K562 (cell line): ENCODE data around the gene GPX7. TPM values are rescaled to one million over a fixed set of nuclear protein-coding genes. Genes with fewer than 3 reads are reported as not detected.

Experiments
- FOXA1 ChIP-seq: fragments of 450-650 bp; IDR thresholded peaks from 2 replicates; pipeline ENCODE4 v1.6.1; 2016; ENCODE audit warnings: mild to moderate bottlenecking, borderline replicate concordance
- FOXA3 ChIP-seq, 2 experiments: fragments of 450-650 bp in 1 of 2; sonication (generic) in 1 of 2; formaldehyde crosslinking; IDR thresholded peaks in 1 of 2; conservative IDR thresholded peaks in 1 of 2; 2 replicates each; pipeline versions ENCODE4 v1.4.0 to v1.8.0; 2020 to 2022; ENCODE audit warnings: mild to moderate bottlenecking in 2 of 2, missing genetic modification reagents in 1 of 2
- GABPA ChIP-seq: fragments of 200-800 bp; sonication (Bioruptor generic); conservative IDR thresholded peaks from 2 replicates; pipeline ENCODE4 v1.6.1; 2016; ENCODE audit warnings: low read depth, missing genetic modification characterization, missing compliant biosample characterization
- MAZ ChIP-seq, 2 experiments: fragments of 450-650 bp in 1 of 2; sonication (generic) in 1 of 2; formaldehyde crosslinking; IDR thresholded peaks in 1 of 2; conservative IDR thresholded peaks in 1 of 2; 2 replicates each; pipeline versions ENCODE4 v1.4.0 to v1.5.0; 2020; ENCODE audit warnings: mild to moderate bottlenecking in 1 of 2, missing genetic modification reagents in 1 of 2
- REST ChIP-seq, 2 experiments: fragments of 450-650 bp; formaldehyde crosslinking in 1 of 2; IDR thresholded peaks; 2 replicates each; pipeline versions ENCODE4 v1.4.0 to v1.6.1; 2014 to 2020; ENCODE audit warnings: mild to moderate bottlenecking in 2 of 2, borderline replicate concordance in 1 of 2, low read depth in 1 of 2
- RUNX1 ChIP-seq: sonication (generic); IDR thresholded peaks from 2 replicates; pipeline ENCODE4 v1.6.1; 2016; ENCODE audit warnings: antibody characterized with exemption, low read depth
- ZBTB12 ChIP-seq: fragments of 250-450 bp; sonication (Bioruptor Pico); IDR thresholded peaks from 2 replicates; pipeline ENCODE4 v1.4.0; 2020
- polyA plus RNA-seq, 8 experiments: library from polyadenylated mRNA; depleted of rRNA in 4 of 8; stranded (reverse) in 5 of 8; unstranded in 3 of 8; fragments of >200 nt; fragmentation: Nextera tagmentation in 2 of 8; fragmentation: Illumina TruSeq in 1 of 8; extraction: Ambion mirVana in 2 of 8; extraction: Trizol in 1 of 8; gene quantifications; 2 replicates each; pipeline versions ENCODE4 v1.2.1 to v1.2.3, GENCODE V29; 2011 to 2014; ENCODE audit warnings: inconsistent platforms in 1 of 8, missing spikeins in 1 of 8
- total RNA-seq, 7 experiments: library from RNA; depleted of rRNA in 6 of 7; stranded (reverse); fragments of >200 nt in 6 of 7; fragmentation: Illumina TruSeq in 2 of 7; extraction: Trizol in 2 of 7; gene quantifications; 2 replicates each; pipeline versions ENCODE4 v1.2.1 to v1.2.3, GENCODE V29; 2011 to 2021; ENCODE audit warnings: low replicate concordance in 1 of 7
- TF ChIP-seq, protein P1 (sequence below): sonication (generic); formaldehyde crosslinking; IDR thresholded peaks from 2 replicates; pipeline ENCODE4 v1.8.1; 2023; ENCODE audit warnings: missing genetic modification reagents, mild to moderate bottlenecking, borderline replicate concordance

Gene GPX7
- total and polyA plus RNA-seq, 9 of the 15 experiments (the other 6 are each of a cell fraction or from before 2014, with no cell fraction given) = 0.08 TPM; not detected in 8

DNA sequence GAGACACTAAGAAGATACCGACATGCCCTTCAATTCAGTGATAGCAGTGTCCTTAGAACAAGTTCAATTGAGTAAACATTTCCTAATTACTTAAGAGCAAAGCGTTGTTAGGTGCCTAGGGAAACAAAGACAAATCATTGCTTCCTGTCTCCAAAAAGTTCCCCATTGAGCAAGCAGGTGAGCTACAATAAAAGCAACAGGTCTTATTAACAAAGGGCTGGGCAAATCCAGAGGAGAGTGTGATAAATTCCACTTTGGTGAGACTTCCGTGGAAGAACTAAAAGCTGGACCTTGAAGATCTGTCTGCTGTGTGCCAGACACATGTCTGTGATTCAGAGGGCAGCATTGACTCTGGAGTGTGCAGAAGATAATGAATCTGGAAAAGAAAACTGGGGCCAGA lies 47.4 kb upstream of the GPX7 start (continued):
- TF ChIP-seq REST (IDR thresholded peaks at IDR 0.05; ENCODE audit: borderline replicate concordance) (no peak), REST (CRISPR knock-in tag; IDR thresholded peaks at IDR 0.05; ENCODE audit: low read depth) (no peak), ZBTB12 (no peak), FOXA1 (no peak), MAZ (CRISPR knock-in tag; conservative IDR thresholded peaks at IDR 0.05 in 1 of 2, IDR thresholded peaks at IDR 0.05 in 1 of 2) (no peak), FOXA3 (CRISPR knock-in tag; conservative IDR thresholded peaks at IDR 0.05 in 1 of 2, IDR thresholded peaks at IDR 0.05 in 1 of 2) (no peak), GABPA (no peak), RUNX1 (no peak)
- TF ChIP-seq, protein P1, sequence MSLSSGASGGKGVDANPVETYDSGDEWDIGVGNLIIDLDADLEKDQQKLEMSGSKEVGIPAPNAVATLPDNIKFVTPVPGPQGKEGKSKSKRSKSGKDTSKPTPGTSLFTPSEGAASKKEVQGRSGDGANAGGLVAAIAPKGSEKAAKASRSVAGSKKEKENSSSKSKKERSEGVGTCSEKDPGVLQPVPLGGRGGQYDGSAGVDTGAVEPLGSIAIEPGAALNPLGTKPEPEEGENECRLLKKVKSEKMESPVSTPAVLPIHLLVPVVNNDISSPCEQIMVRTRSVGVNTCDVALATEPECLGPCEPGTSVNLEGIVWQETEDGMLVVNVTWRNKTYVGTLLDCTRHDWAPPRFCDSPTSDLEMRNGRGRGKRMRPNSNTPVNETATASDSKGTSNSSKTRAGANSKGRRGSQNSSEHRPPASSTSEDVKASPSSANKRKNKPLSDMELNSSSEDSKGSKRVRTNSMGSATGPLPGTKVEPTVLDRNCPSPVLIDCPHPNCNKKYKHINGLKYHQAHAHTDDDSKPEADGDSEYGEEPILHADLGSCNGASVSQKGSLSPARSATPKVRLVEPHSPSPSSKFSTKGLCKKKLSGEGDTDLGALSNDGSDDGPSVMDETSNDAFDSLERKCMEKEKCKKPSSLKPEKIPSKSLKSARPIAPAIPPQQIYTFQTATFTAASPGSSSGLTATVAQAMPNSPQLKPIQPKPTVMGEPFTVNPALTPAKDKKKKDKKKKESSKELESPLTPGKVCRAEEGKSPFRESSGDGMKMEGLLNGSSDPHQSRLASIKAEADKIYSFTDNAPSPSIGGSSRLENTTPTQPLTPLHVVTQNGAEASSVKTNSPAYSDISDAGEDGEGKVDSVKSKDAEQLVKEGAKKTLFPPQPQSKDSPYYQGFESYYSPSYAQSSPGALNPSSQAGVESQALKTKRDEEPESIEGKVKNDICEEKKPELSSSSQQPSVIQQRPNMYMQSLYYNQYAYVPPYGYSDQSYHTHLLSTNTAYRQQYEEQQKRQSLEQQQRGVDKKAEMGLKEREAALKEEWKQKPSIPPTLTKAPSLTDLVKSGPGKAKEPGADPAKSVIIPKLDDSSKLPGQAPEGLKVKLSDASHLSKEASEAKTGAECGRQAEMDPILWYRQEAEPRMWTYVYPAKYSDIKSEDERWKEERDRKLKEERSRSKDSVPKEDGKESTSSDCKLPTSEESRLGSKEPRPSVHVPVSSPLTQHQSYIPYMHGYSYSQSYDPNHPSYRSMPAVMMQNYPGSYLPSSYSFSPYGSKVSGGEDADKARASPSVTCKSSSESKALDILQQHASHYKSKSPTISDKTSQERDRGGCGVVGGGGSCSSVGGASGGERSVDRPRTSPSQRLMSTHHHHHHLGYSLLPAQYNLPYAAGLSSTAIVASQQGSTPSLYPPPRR (CRISPR knock-in tag) = no peak
